Mesodermal cell (in vitro differentiated cells): Measurements from ENCODE around the gene VCP. TPM values are rescaled to one million over a fixed set of nuclear protein-coding genes. Genes with fewer than 3 reads are reported as not detected.

Source experiments
- H3K27ac ChIP-seq: 2 replicates; pipeline ENCODE4 v1.7.0; 2013; ENCODE audit warnings: mild to moderate bottlenecking, low read depth, low read length, moderate library complexity; ENCODE audit not compliant: severe bottlenecking
- H3K36me3 ChIP-seq: 2 replicates; pipeline ENCODE4 v1.7.1; 2013; ENCODE audit warnings: mild to moderate bottlenecking, low read length, moderate library complexity; ENCODE audit not compliant: control insufficient read depth, insufficient read depth
- H3K4me1 ChIP-seq: one replicate; pipeline ENCODE4 v1.7.1; 2013; ENCODE audit warnings: mild to moderate bottlenecking, low read length; ENCODE audit not compliant: insufficient read depth, control insufficient read depth, poor library complexity, severe bottlenecking
- H3K4me3 ChIP-seq: 2 replicates; pipeline ENCODE4 v1.7.0; 2013; ENCODE audit warnings: low read length, control low read depth, mild to moderate bottlenecking; ENCODE audit not compliant: insufficient read depth, poor library complexity, severe bottlenecking; ENCODE audit errors: extremely low read depth
- H3K9me3 ChIP-seq: 2 replicates; pipeline ENCODE4 v1.7.1; 2013; ENCODE audit warnings: mild to moderate bottlenecking, low read length, moderate library complexity; ENCODE audit not compliant: control insufficient read depth
- WGBS, 2 experiments: methylation state at CpG; one replicate each; pipeline ENCODE4 v1.1.5; 2013; ENCODE audit warnings: missing lambda C conversion rate in 2 of 2; ENCODE audit not compliant: insufficient coverage in 2 of 2; 5-methylcytosine and 5-hydroxymethylcytosine counted together
- polyA plus RNA-seq, 2 experiments: library from polyadenylated mRNA; stranded (reverse); fragments of 50-300 nt; gene quantifications; one replicate each; pipeline ENCODE4 v1.2.3, GENCODE V29; 2013

VCP gene
- 317 TPM for polyA plus RNA-seq (2013, experiment 1 of 2)
- 288 TPM for polyA plus RNA-seq (2013, experiment 2 of 2)

- peaks cover 6% of the 10 kb centered on the region for H3K4me1 ChIP-seq
- peaks cover 86% of the 10 kb centered on the region for H3K36me3 ChIP-seq
- 6 to 7% methylated on average over 47 to 48 of the region's 54 CpGs for WGBS, 2 experiments
Measured at GRCh38 chr9:35072461-35073278, at the start of gene VCP. TSS of gene VCP (minus strand) at chr9:35072625. CDS start at chr9:35072353, 272 bp downstream.

DNA sequence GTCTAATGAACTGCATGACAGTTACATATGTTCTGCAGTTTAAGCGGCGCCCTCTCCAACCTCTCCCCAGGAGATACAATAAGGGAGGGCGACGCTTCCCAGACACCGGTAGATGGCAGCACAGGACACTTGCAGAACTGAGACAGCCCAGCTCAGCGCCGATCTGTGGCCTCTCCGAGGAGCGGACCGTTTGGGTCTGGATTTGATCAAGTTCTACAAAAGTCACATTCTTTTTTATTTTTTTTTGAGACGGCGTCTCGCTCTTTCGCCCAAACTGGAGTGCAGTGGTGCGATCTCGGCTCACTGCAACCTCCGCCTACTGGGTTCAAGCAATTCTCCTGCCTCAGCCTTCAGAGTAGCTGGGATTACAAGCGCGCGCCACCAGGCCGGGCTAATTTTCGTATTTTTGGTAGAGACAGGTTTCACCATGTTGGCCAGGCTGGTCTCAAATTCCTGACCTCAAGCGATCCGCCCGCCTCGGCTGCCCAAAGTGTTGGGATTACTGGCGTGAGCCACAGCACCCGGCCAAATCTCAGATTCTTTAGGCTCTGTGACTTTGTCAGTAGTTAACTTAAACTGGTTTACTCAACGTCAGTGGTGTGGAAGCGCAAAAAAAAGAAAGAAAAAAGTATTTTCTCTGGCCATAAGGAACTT is 44.6 kb upstream of the VCP start:
- H3K27ac ChIP-seq: peak overlapping the region; percentile 88
- WGBS, 2 experiments: 13 to 14% methylated on average over 24 to 25 of the region's 30 CpGs
- peak overlapping the region; percentile 58 for H3K4me3 ChIP-seq
- no peaks in the 10 kb centered on the region for H3K9me3 ChIP-seq
- peaks cover 12% of the 10 kb centered on the region for H3K4me1 ChIP-seq
- H3K36me3 ChIP-seq: peaks cover 8% of the 10 kb centered on the region

More at GRCh38 chr9:35072461-35073278, at the start of gene VCP:
- no peaks in the 10 kb centered on the region for H3K9me3 ChIP-seq
- H3K27ac ChIP-seq: peak within 1 kb of the TSS; percentile 100
- H3K4me3 ChIP-seq: peak within 1 kb of the TSS; percentile 94

GRCh38 chr9:35116539-35116897 is 44.1 kb upstream of the VCP start:
- H3K4me3 ChIP-seq: peak overlapping the region; percentile 58

GRCh38 chr9:35115680-35116538 is 43.5 kb upstream of the VCP start, which contains the start of gene ATOSB:
TSS of gene ATOSB (minus strand) at chr9:35115862. CDS start at chr9:35108274, 7,588 bp downstream.
- WGBS, 2 experiments: 0 to 1% methylated on average over 41 to 43 of the region's 54 CpGs
- Histone ChIP-seq H3K4me3 (peak within 1 kb of the TSS; percentile 58), H3K4me1 (peaks cover 15% of the 10 kb centered on the region), H3K9me3 (no peaks in the 10 kb centered on the region), H3K36me3 (peaks cover 8% of the 10 kb centered on the region), H3K27ac (peak within 1 kb of the TSS; percentile 88)

More at GRCh38 chr9:35116539-35116897, 44.1 kb upstream of the VCP start:
- Histone ChIP-seq H3K36me3 (peaks cover 8% of the 10 kb centered on the region), H3K9me3 (no peaks in the 10 kb centered on the region), H3K4me1 (peaks cover 15% of the 10 kb centered on the region), H3K27ac (peak overlapping the region; percentile 88)
- 3 to 4% methylated on average over 12 of the region's 12 CpGs for WGBS, 2 experiments

DNA sequence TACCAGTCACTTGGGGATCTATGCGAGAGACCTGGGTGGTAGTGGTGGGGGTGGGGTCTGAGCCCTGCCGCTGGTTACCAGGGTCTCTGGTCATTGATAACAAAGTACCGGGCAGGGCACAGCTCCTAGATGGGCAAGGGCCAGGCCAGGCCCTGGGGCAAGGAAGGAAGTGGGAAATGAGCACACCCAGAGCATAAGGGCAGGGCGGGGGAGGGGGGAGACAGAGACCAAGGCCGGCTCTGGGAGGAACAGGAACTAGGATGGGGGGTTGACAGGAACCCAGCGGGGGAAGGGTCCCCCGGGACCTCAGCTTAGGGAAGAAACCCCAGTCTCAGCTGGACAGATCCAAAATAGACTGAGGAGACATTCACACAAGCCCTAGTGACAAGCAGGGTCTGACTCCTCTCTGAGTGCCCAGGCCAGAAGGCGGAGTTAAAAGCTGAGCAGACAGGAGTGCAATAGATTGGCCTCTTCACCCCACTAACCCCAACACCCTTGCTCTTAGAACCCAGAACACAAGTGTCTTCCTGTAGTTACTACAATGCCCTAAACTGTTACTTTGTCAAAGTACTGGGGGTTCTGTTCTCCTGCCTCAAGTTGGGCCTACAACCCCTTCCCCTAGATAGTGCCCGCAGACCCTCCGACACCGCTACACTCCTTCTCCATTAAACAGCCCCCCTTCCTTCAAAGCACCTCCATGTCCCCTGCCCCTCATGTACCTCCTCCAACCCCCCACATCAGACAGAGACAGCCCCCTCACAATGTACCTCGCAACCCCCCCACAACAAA is 42.6 kb upstream of the VCP start:
- 19 to 20% methylated on average over 10 to 11 of the region's 12 CpGs for WGBS, 2 experiments
- peak overlapping the region; percentile 85 for H3K27ac ChIP-seq
- H3K9me3 ChIP-seq: no peaks in the 10 kb centered on the region
- peaks cover 8% of the 10 kb centered on the region for H3K36me3 ChIP-seq
- peak overlapping the region; percentile 58 for H3K4me3 ChIP-seq
- peaks cover 22% of the 10 kb centered on the region for H3K4me1 ChIP-seq

DNA sequence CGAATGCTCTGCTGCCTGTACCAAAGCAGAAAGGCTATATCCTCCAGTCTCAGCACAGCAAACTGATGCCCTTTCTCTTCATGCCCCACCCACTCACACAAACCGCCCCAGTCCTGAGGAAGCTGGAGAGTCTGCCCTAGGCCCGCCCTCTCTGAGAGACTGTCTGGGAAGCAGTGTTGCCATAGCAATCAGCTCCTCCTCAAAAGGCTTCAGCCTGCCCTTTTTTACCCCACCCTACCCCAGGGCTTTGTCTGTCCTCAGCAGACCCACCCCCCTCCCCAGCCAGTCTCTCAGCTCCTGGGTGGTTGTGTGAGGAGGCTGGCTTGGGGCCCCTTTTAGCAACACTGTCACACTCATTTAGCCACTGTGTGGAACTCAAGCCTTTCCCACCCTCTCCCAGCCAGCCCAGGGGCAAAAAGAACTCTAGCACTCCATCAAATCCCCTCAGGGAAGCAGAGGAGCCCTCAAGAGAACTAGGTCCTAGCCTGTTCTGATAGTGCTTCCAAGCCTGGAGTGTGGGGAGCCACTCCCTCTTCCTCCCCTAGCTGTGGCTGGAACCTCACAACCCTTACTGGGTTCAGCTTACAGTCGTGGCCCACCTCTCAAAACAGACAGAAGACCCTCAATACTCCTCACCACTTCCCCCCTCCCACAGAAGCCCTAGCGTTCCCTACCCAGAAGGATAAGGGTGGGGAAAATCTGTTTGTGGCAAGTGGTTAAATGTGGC is 41.9 kb upstream of the VCP start:
- Histone ChIP-seq H3K4me1 (peaks cover 28% of the 10 kb centered on the region), H3K4me3 (peak overlapping the region; percentile 58), H3K36me3 (peaks cover 8% of the 10 kb centered on the region), H3K27ac (peak overlapping the region; percentile 85), H3K9me3 (no peaks in the 10 kb centered on the region)
- 0% methylated on average over 2 to 3 of the region's 5 CpGs for WGBS, 2 experiments

DNA sequence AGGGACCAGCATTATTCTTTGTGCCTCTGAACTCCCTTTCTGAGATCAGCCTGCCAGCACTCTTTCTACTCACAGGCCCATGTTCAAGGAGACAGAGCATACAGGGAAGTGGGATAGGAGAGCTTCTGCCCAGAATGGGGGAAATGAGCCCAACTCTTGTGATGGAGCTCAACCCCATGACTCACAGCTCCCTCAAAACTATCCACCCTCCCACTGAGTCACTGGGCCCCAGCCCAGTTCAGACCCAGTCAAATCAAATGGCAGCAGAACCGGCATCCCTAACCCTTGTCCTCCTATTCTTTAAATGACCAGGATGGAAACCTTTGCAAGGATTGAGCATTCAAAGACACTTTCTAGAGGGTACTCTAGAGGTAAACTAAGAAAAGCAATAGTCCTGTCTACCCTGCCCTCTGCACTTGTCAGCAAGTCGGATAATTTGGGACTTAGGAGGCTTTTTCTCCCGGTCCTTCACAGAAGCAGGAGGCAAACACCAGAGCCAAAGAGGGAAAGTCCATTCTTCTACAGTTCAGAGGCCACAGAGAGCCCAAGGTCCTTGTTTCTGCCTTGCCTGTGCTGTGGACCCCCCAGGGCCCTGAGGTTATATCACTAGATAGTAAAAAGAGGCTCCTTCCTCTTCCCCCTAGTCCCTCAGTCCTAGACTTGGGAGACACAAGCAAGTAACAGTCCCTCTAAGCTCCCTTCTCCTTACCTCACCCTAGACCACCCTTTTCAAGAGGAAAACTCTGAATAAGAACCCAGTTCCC is 40.0 kb upstream of the VCP start:
- 80 to 86% methylated on average over 2 of the region's 3 CpGs for WGBS, 2 experiments
- Histone ChIP-seq H3K27ac (peak overlapping the region; percentile 75), H3K9me3 (no peaks in the 10 kb centered on the region), H3K36me3 (peaks cover 23% of the 10 kb centered on the region), H3K4me1 (peaks cover 28% of the 10 kb centered on the region), H3K4me3 (peak overlapping the region; percentile 78)

GRCh38 chr9:35111001-35111933 is 38.8 kb upstream of the VCP start:
- Histone ChIP-seq H3K9me3 (no peaks in the 10 kb centered on the region), H3K36me3 (peaks cover 34% of the 10 kb centered on the region), H3K27ac (peak overlapping the region; percentile 82), H3K4me3 (peak overlapping the region; percentile 78), H3K4me1 (peaks cover 28% of the 10 kb centered on the region)
- 0% methylated on average over 48 to 52 of the region's 57 CpGs for WGBS, 2 experiments
